ENCODE measurements around the gene ARHGAP8.

DNA sequence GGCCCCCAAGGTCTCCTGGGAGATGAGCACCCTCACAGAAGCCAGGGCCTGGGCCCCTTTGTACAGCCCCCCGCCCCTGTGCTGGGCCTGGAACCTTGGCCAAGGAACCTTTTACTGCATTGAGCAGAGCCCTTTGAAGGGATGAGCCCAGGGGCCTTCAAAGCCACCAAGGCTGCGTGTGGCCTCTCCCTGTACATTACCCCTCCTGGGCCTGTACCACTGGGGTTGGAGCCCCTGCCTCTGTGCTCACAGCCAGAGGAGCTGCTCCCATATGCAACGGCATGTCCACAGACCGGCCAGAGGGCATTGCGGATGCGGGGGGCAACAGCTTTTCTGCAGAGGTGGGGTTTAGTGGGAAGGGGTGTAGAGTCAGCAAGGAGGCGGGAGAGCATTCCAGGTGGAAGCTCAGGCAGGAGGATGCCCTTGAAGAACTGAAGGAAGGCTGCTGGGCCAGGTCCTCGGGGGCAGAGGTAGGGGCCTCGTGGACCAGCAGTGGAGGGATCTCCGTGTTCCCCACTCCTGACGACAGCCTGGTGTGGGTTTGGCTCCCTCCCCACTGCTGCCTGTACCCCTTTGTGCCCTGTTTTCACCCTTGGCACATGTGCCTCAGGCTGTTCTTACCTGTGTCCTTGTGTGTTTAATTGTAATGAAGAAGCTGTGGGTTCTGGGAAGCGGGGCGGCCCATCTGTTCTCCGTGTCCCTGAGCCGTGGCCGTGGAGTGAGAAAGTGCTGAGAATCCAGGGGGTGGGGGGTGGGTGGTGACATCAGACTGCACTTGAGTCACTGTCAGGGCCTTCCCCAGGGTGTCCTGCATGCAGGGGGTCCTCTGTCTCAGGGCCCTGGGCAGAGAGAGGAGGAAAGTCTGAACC is 46.9 kb downstream of the ARHGAP8 start:
- TF ChIP-seq, protein P1, sequence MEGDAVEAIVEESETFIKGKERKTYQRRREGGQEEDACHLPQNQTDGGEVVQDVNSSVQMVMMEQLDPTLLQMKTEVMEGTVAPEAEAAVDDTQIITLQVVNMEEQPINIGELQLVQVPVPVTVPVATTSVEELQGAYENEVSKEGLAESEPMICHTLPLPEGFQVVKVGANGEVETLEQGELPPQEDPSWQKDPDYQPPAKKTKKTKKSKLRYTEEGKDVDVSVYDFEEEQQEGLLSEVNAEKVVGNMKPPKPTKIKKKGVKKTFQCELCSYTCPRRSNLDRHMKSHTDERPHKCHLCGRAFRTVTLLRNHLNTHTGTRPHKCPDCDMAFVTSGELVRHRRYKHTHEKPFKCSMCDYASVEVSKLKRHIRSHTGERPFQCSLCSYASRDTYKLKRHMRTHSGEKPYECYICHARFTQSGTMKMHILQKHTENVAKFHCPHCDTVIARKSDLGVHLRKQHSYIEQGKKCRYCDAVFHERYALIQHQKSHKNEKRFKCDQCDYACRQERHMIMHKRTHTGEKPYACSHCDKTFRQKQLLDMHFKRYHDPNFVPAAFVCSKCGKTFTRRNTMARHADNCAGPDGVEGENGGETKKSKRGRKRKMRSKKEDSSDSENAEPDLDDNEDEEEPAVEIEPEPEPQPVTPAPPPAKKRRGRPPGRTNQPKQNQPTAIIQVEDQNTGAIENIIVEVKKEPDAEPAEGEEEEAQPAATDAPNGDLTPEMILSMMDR (IDR thresholded peaks at IDR 0.05), result no peak
- no peak for TF ChIP-seq POLR2A (IDR thresholded peaks at IDR 0.05)
- TF ChIP-seq EP300 (IDR thresholded peaks at IDR 0.05), result no peak
- TF ChIP-seq POLR2AphosphoS5 (IDR thresholded peaks at IDR 0.05), result no peak
